HL-60/S4 treated with phorbol 12-myristate 13-acetate at 8.2 ng/mL for 4 days and 3 days (cell line): Measurements from ENCODE around the gene EIF2D.

ENCODE experiments used
- in situ Hi-C: fragments of 300-500 bp; cut with MboI; formaldehyde crosslinking; loops from 2 replicates; pipeline ENCODE4 v1.15.0; 2022; ENCODE audit warnings: low sequenced_read_pairs

EIF2D gene

GRCh38 chr1:206588492-206588891, 23.8 kb downstream of the EIF2D start:
- in situ Hi-C loops: no loop called here

DNA sequence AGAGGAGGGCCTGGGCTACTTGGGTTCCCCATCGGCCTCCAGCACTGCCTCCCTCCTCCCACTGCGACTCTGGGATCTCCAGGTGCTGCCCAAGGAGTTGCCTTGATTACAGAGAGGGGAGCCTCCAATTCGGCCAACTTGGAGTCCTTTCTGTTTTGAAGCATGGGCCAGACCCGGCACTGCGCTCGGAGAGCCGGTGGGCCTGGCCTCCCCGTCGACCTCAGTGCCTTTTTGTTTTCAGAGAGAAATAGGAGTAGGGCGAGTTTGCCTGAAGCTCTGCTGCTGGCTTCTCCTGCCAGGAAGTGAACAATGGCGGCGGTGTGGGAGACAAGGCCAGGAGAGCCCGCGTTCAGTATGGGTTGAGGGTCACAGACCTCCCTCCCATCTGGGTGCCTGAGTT, 24.4 kb downstream of the EIF2D start:
- in situ Hi-C loops: no loop called here

DNA sequence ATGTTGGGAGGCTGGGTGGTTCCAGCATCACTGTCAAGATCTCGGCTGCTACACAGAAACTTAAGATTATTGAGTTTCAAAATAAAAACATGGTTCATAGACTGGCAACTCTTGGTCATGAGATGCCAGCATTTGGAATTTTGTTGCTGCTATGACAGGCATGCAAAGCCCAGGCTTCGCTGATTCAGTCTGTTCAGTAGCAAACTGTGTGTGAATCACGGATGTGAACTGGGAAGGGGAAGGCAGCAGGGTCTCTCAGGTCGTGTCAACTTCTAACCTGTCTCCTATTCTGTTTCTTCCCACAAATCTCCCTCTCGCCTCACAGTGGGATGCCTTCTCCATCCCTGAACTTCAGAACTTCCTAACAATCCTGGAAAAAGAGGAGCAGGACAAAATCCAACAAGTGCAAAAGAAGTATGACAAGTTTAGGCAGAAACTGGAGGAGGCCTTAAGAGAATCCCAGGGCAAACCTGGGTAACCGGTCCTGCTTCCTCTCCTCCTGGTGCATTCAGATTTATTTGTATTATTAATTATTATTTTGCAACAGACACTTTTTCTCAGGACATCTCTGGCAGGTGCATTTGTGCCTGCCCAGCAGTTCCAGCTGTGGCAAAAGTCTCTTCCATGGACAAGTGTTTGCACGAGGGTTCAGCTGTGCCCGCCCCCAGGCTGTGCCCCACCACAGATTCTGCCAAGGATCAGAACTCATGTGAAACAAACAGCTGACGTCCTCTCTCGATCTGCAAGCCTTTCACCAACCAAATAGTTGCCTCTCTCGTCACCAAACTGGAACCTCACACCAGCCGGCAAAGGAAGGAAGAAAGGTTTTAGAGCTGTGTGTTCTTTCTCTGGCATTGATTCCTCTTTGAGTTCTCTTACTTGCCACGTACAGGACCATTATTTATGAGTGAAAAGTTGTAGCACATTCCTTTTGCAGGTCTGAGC, 25.5 kb downstream of the EIF2D start:
- in situ Hi-C loops: no loop called here

GRCh38 chr1:206584683-206585082, 27.6 kb downstream of the EIF2D start:
- in situ Hi-C loops: loop anchor here (5.0 kb wide), 1 partner anchor 102 kb away; no protein-coding TSS in a partner anchor

DNA sequence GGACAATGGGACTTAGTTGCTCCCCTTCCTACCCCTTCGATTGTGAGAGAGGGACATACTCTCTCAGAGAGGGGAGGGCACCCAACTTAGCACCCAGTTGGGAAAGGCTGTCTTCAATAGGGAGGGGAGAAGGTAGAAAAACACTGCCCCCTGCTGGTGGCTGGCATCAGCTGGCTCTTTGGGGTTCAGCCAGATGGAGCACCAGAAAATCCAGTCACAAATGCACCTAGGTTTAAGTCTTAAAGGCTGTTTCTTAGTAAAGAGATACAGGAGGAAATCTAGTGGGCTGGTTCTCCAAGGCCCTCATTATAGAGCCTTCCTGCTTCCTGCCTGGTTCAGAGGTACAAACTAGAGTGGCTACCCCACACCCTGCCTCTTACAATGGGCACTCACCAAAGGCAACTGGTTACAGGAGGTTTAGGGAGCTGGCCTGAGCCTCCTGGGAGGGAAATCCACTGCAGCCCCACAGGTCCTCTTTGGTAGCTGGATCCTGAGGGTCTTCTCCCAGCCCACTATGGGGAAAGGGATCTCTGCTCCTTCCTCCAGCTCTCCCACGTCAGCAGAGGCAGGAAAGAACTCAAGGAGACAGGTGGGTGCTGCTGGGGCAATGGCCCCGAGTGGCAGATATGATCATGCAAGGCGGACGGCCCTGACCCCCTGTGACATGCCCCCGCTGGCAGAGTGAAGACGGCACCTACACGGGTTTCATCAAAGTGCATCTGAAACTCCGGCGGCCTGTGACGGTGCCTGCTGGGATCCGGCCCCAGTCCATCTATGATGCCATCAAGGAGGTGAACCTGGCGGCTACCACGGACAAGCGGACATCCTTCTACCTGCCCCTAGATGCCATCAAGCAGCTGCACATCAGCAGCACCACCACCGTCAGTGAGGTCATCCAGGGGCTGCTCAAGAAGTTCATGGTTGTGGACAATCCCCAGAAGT, 28.3 kb downstream of the EIF2D start:
- in situ Hi-C loops: loop anchor here (5.0 kb wide), 1 partner anchor 102 kb away; no protein-coding TSS in a partner anchor

DNA sequence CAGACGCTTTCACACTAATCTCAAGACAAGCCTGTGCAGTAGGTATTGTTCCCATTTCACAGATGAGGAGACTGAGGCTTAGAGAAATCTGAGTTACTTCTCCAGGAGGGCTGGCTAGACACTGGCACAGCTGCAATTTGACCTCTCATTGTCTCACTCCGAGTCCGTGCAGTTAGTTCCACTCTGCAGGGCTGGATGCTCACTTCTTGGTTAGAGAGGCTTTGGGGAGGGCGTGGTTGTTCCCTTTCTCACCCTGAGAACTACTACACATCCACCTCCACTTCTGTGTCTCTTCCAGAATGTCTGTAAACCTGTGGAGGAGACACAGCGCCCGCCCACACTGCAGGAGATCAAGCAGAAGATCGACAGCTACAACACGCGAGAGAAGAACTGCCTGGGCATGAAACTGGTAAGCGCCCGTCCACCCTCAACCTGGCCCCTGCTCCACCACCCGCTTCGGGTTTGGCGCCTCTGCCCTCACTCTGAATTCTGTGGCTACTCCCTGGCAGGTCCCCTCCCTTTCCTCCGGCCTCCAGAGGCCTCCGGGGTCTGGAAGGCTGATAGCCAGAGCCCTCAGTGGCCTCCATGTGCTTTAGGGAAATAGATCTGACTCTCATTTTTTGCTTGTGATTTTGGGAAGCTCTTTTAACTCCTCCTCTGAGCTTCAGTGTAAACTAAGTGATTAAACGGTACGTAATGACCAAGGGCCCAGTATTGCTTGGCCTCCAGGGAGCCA, 29.1 kb downstream of the EIF2D start:
- in situ Hi-C loops: loop anchor here (5.0 kb wide), 1 partner anchor 101 kb away; no protein-coding TSS in a partner anchor

DNA sequence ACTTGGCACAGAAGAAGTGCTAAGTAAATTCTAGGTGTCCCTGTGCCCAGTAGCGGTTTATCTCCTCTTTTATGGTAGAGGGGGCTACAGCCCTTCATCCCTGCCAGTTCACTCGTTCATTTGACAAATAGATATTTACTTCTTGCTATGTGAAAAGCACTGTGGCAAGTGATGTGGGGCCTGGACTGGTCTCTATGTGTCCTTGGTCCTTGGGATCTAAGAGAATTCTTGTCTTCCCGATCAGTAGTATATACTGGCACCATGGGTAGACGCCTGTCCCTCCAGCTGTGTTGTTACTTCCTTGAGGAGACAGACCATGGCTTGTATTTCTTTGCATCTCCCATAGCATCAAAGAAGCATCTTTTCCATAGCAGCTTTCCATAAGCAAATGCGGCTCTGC, 29.7 kb downstream of the EIF2D start:
- in situ Hi-C loops: loop anchor here (5.0 kb wide), 1 partner anchor 100 kb away; no protein-coding TSS in a partner anchor

- in situ Hi-C loops: loop anchor here (5.0 kb wide), 1 partner anchor 99 kb away; no protein-coding TSS in a partner anchor
These were observed 30.7 kb downstream of the EIF2D start for GRCh38 chr1:206581571-206581981.

GRCh38 chr1:206581114-206581497, 31.2 kb downstream of the EIF2D start:
- in situ Hi-C loops: loop anchor here (5.0 kb wide), 1 partner anchor 99 kb away; no protein-coding TSS in a partner anchor

- in situ Hi-C loops: loop anchor here (5.0 kb wide), 1 partner anchor 98 kb away; no protein-coding TSS in a partner anchor
These were observed 31.7 kb downstream of the EIF2D start for GRCh38 chr1:206580438-206581113.

- in situ Hi-C loops: loop anchor here (5.0 kb wide), 1 partner anchor 98 kb away; no protein-coding TSS in a partner anchor
These were observed 32.4 kb downstream of the EIF2D start for GRCh38 chr1:206579747-206580437.

DNA sequence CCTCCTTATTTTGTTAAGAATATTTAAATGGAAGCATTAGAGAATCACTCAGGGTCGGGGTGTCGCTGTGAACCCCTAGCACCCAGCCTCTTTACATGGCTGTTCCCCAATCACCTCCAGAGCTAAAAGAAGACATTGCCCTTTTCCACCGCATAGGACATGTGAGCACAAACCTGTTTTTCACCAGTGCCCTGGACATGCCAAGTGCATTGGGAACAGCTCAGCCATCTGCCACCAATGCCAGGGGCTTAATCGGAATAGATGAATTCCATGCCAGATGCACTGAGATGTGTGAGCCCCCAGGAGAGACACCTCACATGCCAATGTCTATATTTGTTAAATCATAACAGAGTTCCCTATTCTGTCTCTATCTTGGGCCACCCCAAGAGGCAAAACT, 33.3 kb downstream of the EIF2D start:
- in situ Hi-C loops: no loop called here

GRCh38 chr1:206578068-206578977, 33.9 kb downstream of the EIF2D start:
- in situ Hi-C loops: no loop called here

DNA sequence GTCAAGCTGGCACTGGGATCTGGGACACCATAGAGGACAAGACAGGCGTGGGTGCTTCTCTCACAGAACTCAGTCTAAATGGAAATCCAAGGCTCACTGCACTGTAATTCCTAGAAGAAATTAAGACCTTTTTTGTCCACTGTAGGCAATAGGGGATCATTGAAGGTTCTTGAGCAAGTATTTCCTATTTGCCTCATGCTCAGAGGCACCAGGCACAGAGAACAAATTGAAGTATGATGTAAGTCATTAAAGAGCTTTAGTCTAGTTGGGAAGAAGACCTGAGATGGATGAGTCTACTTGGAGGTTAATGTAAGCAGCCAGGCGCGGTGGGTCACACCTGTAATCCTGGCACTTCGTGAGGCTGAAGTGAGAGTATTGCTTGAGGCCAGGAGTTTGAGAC, 34.6 kb downstream of the EIF2D start:
- in situ Hi-C loops: no loop called here

GRCh38 chr1:206575894-206576737, 36.1 kb downstream of the EIF2D start:
- in situ Hi-C loops: no loop called here

DNA sequence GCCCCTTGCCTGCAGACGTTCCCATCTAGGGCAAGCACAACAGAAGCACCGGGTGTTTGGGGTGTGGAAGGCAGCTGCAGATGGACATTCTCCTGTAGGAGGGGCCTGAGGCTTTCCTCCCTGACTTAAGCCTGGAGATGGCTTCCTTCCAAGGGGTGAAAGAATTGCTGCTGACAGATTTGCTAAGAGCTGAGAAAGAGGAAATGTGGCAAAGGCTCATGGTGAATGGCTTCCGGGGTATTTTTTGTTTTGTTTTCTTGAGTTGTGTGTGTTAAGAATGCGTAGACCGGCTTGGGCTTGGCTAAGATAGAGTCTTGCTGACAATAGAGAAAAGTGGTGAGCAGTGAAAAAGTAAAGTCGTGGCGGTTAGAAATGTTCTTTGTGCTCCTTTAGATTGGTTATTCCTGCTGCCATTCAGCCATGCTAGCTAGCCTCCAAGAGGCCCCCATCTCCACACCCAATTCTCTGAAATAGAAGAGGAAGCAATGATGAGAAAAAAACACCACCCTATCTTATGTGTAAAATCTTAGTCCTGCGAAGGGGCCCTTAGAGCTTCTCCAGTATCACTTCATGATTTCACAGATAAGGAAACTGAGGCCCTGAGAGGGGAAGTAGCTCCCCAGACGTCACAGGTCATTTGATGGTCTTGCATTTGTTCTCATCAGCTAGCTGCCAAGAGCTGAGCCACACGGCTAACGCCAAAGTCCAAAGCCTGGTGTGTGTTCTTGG, 36.9 kb downstream of the EIF2D start:
- in situ Hi-C loops: no loop called here

GRCh38 chr1:206573762-206574161, 38.5 kb downstream of the EIF2D start:
- in situ Hi-C loops: no loop called here
